OCI-LY7 (cell line): ENCODE results near the gene CRBN. TPM values are rescaled to one million over a fixed set of nuclear protein-coding genes. Genes with fewer than 3 reads are reported as not detected.

Source experiments
- BruUV-seq: library from RNA; stranded (reverse); fragments of 400-500 nt; replicated peaks from 2 replicates; lab custom pipeline; 2021; lab: Mats Ljungman, UMichigan
- CTCF ChIA-PET: fragments of 300-600 bp; sonication (Branson Sonifier 250); formaldehyde crosslinking; loops from one replicate; lab custom pipeline; 2022; ENCODE audit warnings: antibody characterized with exemption; ENCODE audit not compliant: unreplicated experiment; lab: Charles Lee
- POLR2A ChIA-PET: fragments of 300-600 bp; sonication (Branson Sonifier 250); formaldehyde crosslinking; loops from one replicate; lab custom pipeline; 2022; ENCODE audit warnings: antibody characterized with exemption; lab: Charles Lee
- DNase-seq: peaks from one replicate; pipeline ENCODE4 v3.0.0-alpha.2; 2015; ENCODE audit warnings: low spot score
- H2AFZ ChIP-seq: fragments of 200-600 bp; sonication (generic), shearing (Covaris generic); 2 replicates; pipeline ENCODE4 v1.6.1; 2014; ENCODE audit warnings: mild to moderate bottlenecking, antibody characterized with exemption, low read length, moderate library complexity
- H3K27ac ChIP-seq: fragments of 200-600 bp; sonication (generic); 2 replicates; pipeline ENCODE4 v1.5.1; 2014; ENCODE audit warnings: mixed run types, low read depth, mild to moderate bottlenecking, moderate library complexity, low read length, inconsistent platforms; ENCODE audit not compliant: poor library complexity, severe bottlenecking
- H3K36me3 ChIP-seq: fragments of 200-600 bp; sonication (generic); 2 replicates; pipeline ENCODE4 v1.6.1; 2014; ENCODE audit warnings: mild to moderate bottlenecking, antibody characterized with exemption, low read length, moderate library complexity, mixed read lengths; ENCODE audit not compliant: insufficient read depth
- H3K4me1 ChIP-seq: fragments of 200-600 bp; sonication (generic); 2 replicates; pipeline ENCODE4 v1.5.1; 2014; ENCODE audit warnings: mild to moderate bottlenecking, low read length; ENCODE audit not compliant: insufficient read depth, poor library complexity, severe bottlenecking
- H3K4me2 ChIP-seq: fragments of 200-600 bp; sonication (generic); 2 replicates; pipeline ENCODE4 v1.6.1; 2014; ENCODE audit warnings: mild to moderate bottlenecking, low read length
- H3K4me3 ChIP-seq: fragments of 200-600 bp; sonication (generic); 2 replicates; pipeline ENCODE4 v1.5.1; 2014; ENCODE audit warnings: mild to moderate bottlenecking, low read depth, low read length; ENCODE audit not compliant: poor library complexity, severe bottlenecking
- H3K79me2 ChIP-seq: fragments of 200-600 bp; sonication (generic); 2 replicates; pipeline ENCODE4 v1.6.1; 2016; ENCODE audit warnings: low read depth, mild to moderate bottlenecking, low read length, moderate library complexity, mixed read lengths; ENCODE audit not compliant: insufficient read depth
- H3K9me2 ChIP-seq: fragments of 200-600 bp; sonication (generic); 2 replicates; pipeline ENCODE4 v1.6.1; 2016; ENCODE audit warnings: mild to moderate bottlenecking, low read length, mixed read lengths; ENCODE audit not compliant: insufficient read depth
- H3K9me3 ChIP-seq: fragments of 200-600 bp; sonication (generic); 2 replicates; pipeline ENCODE4 v1.6.1; 2014; ENCODE audit warnings: mild to moderate bottlenecking, mixed run types, low read length, mixed read lengths
- H4K20me1 ChIP-seq: fragments of 200-600 bp; sonication (generic); 2 replicates; pipeline ENCODE4 v1.6.1; 2014; ENCODE audit warnings: mild to moderate bottlenecking, antibody characterized with exemption, low read length, moderate library complexity, mixed read lengths; ENCODE audit not compliant: insufficient read depth
- CTCF ChIP-seq: fragments of 200-600 bp; sonication (generic); conservative IDR thresholded peaks from 2 replicates; pipeline ENCODE4 v1.5.1; 2014; ENCODE audit warnings: mild to moderate bottlenecking, antibody characterized with exemption, low read length, moderate library complexity, mixed read lengths
- EZH2phosphoT487 ChIP-seq: fragments of 200-600 bp; sonication (generic); IDR thresholded peaks from 2 replicates; pipeline ENCODE4 v1.6.1; 2018; ENCODE audit warnings: low read depth, borderline replicate concordance, mild to moderate bottlenecking, mixed run types, antibody characterized with exemption, low read length, moderate library complexity, mixed read lengths
- intact Hi-C: fragments of 100-400 bp; cut with micrococcal nuclease; formaldehyde crosslinking; loops from one replicate; pipeline ENCODE4 v1.10.0; 2022; ENCODE audit not compliant: unreplicated experiment
- total RNA-seq, 2 experiments: library from RNA; depleted of rRNA in 1 of 2; stranded (reverse); fragments of >200 nt in 1 of 2; shearing (Covaris generic) in 1 of 2; gene quantifications; 2 replicates each; pipeline ENCODE4 v1.2.3, GENCODE V29; 2014 to 2022

CRBN gene
- total RNA-seq, 2 experiments from 2014 or later: 23.5 to 32.5 TPM

- intact Hi-C loops: no loop called here
- no peaks in the 10 kb centered on the region for H3K36me3 ChIP-seq
- no TSS peak for BruUV-seq
- no peak overlapping the region for H3K27ac ChIP-seq
- no peak overlapping the region for H2AFZ ChIP-seq
- no peaks in the 10 kb centered on the region for H3K9me3 ChIP-seq
- no peaks in the 10 kb centered on the region for H4K20me1 ChIP-seq
- ChIA-PET POLR2A (no interaction called here), CTCF (no interaction called here)
- no peaks in the 10 kb centered on the region; the same call in 1 of the 2 replicates for H3K9me2 ChIP-seq
- no peak for TF ChIP-seq EZH2phosphoT487
- no peak for TF ChIP-seq CTCF
- no peaks in the 10 kb centered on the region for H3K79me2 ChIP-seq
- H3K4me3 ChIP-seq: no peak overlapping the region
- DNase-seq: no peak
- H3K4me2 ChIP-seq: no peak overlapping the region
- no peaks in the 10 kb centered on the region for H3K4me1 ChIP-seq
These were observed 68.6 kb downstream of the CRBN start for GRCh38 chr3:3110749-3111361.

- ChIA-PET CTCF (interaction anchor here (0.6 kb wide), 1 partner anchor 15 kb away, joined by 3 read pairs; no protein-coding TSS in a partner anchor), POLR2A (no interaction called here)
- H3K4me1 ChIP-seq: no peaks in the 10 kb centered on the region
- BruUV-seq: no TSS peak
- no peak within 1 kb of the TSS for H3K27ac ChIP-seq
- DNase-seq: no peak
- H3K4me3 ChIP-seq: no peak within 1 kb of the TSS
- intact Hi-C loops: no loop called here
- no peaks in the 10 kb centered on the region for H3K9me3 ChIP-seq
- H3K36me3 ChIP-seq: no peaks in the 10 kb centered on the region
- no peak within 1 kb of the TSS for H3K4me2 ChIP-seq
- no peaks in the 10 kb centered on the region for H4K20me1 ChIP-seq
- H2AFZ ChIP-seq: no peak within 1 kb of the TSS
- TF ChIP-seq EZH2phosphoT487: no peak
- no peak for TF ChIP-seq CTCF
- no peaks in the 10 kb centered on the region for H3K79me2 ChIP-seq
- no peaks in the 10 kb centered on the region; the same call in 1 of the 2 replicates for H3K9me2 ChIP-seq
These were observed 69.2 kb downstream of the CRBN start, which contains the start of gene IL5RA for GRCh38 chr3:3110299-3110630. Gene IL5RA, minus strand, starts transcription at chr3:3110374. Its CDS starts 5,390 bp downstream, at chr3:3104984.
